Forelimb muscle (tissue), 1 donor: ENCODE results near the gene UQCC5. TPM values are rescaled to one million over a fixed set of nuclear protein-coding genes. Genes with fewer than 3 reads are reported as not detected.
"Not testable (repeated sequence)": the region's sequence is repeated elsewhere in the genome, so short reads cannot be mapped to it uniquely, and the experiment has no call there.

Experiments used
- DNase-seq: peaks from one replicate; pipeline ENCODE4 v3.0.0-alpha.2; 2013; ENCODE audit warnings: low read depth
- polyA plus RNA-seq: library from polyadenylated mRNA; unstranded; fragments of 120-200 nt; gene quantifications from one replicate; pipeline ENCODE4 v1.2.1, GENCODE V29; 2013; ENCODE audit not compliant: insufficient read length

UQCC5 gene
- polyA plus RNA-seq, 1 donor = 11.5 TPM

GRCh38 chr3:52522651-52523251 lies 13.7 kb upstream of the UQCC5 start:
- no peak for DNase-seq

- DNase-seq = no peak
Measured at GRCh38 chr3:52523386-52524257, 12.8 kb upstream of the UQCC5 start.

GRCh38 chr3:52524258-52524751 lies 12.1 kb upstream of the UQCC5 start:
- DNase-seq = no peak

DNA sequence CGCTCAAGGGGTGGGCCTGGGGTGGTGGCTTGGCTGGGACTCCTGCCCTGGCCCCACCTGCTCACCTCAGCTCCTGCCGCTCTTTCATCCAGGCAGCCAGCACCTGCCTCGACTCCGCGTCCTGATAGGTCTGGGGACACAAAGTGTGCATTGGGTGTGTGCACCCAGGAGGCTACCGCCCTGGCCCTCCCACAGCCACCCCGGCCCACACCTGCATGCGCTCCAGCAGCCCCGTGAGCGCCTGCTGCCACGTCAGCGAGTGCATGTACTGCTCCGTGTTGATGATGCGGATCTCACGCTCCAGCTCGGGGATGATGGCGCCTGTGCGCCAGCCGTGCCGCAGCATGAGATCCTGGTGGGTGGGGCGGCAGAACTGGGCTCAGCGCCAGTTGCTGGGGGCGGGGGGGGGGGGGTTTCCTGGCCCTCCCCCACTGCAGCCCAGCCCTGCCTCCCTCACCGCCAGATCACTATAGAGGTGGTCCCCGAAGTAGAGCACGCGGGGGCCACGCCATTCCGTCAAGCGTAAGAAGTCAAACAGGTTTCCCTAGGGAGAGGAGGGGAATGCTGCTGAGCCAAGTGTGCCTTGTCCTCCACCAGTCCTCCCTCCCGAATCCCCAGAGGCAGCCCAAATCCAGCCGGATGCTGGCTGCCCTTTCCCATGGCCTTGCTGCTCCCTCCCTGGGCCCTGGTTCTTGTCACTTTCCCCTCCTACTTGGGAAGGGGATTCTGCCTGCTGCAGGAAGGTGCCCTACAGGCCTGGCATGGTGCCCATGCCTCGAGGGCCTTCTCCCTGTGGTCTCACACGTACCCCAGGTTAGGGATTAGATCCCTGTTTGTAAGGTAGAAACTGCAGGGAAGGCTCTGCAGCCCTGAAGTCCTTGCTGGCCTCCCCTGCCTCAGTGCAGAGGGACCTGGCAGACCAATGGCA lies 11.4 kb upstream of the UQCC5 start:
- no peak for DNase-seq

DNA sequence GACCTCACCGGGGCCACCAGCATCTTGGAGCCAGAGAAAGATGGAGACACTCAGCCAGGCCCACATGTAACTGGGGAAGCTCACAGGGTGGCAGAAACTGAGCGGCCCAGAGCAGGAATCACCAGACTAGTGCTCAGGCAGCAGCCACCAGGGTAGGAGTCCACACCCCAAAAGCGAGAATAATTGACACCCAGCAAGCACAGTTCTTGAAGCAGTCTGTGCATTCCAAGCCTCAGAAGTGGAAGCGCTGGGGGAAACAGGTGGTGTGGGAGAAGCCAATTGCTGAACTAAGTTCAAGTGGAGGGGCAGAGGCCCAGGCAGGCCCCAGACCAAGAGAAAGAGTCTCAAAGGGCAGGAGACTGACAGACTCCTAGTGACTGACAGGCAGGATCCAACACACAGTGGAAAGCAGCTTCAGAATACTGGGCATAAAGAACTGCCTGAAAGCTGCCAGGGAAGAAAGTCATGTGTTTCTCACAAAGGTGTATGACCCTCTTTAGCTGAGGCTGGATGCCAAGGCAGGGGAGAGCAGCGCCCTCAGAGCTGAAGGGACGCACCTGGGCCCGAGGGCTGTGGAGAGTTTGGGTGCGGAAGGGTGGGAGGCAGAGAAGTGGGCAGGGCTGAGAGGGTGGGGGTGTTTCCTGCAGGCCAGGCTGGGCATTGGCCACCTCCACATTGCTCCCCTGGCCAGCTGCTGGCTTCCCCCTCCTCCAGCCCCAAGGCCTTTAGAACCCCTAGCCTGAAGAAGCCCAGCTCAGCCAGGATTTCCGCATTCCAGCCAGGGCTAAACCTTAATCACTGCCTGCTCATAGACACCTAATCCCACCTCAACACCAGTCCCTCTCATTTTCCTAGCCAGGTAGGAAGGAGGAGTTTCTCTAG lies 10.5 kb upstream of the UQCC5 start:
- DNase-seq = no peak

DNA sequence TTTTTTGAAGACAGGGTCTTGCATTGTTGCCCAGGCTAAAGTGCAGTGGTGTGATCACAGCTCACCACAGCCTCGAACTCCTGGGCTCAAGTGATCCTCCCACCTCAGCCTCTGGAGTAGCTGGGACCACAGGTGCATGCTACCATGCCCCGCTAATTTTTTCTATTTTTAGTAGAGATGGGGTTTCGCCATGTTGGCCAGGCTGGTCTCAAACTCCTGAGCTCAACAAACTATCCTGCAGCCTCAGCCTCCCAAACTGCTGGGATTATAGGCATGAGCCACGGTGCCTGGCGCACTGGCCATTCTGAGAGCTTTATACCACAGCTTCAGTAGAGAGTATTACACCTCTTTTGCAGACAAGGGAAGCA lies 9.8 kb upstream of the UQCC5 start:
- not testable (repeated sequence) for DNase-seq

DNA sequence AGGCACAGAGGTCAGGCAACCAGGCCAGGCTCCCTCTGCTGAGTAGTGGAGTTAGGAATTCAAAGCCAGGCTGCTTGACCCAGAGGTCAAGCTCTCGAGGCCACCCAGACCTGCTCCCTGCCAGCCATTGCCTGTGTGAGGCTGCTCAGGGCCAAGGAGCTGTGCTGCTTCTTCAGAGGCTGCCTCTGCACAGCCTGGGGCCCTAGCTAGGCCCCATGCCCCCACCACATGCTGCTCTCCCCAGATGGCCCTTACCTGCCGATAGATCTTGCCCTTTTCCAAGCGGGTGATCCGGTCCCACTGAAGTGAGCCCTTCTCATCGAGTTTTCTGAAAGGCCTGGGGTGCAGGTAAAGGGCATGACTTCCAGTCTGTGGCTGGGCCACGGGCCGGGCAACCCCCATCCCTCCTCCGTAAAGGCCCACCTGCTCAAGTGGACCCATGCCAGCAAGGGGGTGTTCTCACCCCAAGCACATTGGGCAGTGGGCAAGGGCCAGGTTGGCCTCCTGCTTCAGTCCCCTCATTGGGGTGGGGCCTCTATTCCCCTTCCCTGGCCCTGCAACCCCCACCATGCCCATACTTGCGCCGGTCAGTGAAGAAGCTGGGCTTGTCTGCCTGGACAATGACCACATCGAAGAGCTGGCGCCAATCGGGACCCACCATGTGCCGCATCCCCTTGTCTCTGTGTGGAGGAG lies 9.2 kb upstream of the UQCC5 start:
- no peak for DNase-seq

DNA sequence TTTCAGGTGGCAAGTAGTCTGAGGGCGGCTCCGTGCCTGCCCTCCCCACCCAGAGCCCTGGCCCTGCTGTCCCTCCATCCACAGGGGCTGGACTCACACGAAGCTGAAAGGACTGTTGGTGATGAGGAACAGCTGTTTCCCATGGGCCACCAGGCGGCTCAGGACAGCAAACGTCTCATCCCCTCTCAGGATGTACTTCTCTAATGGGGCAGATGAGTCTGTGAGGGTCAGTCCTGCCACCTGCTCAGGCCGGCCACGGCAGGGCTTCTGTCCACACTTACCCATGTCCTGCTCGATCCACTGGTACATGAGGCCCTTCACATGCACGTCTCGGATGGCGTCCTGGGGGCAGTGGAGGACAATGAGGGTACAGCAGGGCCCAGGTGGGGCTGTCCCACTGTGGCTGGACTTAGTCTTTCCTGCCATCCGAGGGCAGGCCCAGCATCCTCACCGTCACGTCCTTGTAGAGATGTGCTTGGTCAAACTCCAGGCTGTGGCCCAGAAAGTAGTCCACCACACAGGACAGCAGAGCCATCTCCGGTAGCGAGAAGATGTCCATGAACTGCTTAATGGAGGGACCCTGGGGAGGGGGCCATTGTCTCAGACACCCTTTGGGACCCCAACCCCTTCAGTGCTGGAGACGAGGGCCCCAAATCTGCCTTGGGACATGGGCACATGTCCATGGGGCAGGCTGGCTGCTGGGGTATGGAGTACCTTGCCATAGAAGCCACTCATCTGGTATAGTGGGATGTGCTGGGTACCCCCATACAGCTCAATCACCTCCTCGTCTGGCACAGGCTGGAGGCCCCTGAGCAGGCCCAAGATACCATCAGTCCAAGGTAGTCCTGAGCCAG lies 8.4 kb upstream of the UQCC5 start:
- DNase-seq = no peak

DNA sequence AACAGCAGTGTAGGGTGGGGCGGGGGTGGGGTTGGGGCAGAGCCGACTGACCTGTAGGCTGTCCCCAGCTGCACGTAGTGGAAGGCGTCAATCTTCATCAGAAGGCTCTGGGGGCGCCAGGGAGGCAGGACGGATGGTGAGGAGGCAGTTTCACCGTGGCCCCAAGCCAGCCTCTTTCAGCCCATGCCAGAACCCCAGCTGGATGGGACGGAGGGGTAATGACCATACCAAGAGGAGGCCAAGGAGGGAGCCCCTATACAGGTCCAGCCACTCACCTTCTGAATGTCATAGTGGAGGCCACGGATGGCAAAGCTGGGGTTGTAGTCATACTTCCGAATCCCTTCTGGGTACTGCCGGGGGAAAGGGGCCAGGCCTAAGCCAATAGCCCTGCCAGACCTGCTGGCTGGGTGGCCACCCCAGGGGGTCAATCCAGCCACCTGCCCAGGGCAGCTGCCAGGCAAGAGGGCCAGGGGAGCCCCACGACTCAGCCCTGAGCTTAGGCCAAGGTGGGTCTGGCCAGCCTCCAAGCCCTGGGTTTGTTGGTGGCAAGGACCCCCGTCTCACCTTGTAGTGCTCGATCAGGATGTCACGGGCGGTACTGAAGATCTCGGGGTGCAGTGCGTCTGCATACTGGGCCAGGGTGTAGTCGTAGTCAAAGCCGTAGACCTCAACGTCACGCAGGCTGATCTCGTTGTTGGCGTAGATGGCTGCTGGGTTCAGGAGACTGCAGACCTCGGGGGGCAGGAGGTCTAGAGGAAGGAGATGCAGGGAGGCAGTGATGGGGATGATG lies 7.6 kb upstream of the UQCC5 start:
- no peak for DNase-seq

DNA sequence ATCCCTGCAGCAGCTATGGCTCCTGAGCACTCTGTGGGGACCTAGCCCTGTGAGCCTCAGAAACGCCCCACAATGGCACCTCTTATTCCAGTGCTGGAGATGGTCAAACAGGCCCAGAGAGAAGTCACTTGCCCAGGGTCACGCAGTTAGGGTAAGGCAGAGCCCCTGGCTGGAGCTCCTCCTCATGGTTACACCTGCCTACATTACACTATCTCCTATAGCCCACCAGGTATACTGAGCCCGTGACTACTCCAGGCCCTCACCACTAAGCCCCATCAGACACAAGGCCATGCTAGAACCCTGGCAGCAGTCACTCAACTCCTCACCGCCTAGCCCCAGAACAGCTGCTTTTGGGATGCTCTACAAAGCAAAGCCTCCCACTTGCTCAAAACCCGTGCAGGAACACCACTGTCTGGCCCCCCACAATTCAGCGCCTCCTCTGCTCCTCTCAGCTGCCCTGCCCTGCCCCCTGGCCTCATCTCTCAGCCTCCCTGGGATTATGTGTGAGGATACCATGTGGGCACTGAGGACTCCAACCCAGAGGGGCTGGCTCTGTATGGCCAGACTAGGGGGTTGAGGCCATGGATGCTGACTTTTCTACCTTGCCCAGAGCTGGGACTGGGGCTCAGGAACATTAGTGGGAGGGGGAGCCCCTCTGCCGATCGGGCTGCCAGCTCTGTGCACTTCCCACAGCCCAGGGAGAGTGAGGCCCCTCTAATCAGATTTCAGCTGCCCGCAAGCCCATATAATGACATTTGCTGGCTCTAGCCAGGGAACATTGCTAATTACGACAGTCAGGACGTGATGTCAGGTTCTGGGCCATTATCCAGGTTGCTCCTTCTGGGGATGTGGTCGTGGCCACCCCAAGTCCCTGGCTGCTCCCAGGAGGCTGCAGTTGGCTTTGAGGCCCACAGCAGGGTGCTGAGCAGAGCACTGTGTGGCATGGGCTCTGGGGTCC lies 6.8 kb upstream of the UQCC5 start:
- no peak for DNase-seq

- DNase-seq = no peak
Measured at GRCh38 chr3:52530918-52531826, 5.2 kb upstream of the UQCC5 start.

DNA sequence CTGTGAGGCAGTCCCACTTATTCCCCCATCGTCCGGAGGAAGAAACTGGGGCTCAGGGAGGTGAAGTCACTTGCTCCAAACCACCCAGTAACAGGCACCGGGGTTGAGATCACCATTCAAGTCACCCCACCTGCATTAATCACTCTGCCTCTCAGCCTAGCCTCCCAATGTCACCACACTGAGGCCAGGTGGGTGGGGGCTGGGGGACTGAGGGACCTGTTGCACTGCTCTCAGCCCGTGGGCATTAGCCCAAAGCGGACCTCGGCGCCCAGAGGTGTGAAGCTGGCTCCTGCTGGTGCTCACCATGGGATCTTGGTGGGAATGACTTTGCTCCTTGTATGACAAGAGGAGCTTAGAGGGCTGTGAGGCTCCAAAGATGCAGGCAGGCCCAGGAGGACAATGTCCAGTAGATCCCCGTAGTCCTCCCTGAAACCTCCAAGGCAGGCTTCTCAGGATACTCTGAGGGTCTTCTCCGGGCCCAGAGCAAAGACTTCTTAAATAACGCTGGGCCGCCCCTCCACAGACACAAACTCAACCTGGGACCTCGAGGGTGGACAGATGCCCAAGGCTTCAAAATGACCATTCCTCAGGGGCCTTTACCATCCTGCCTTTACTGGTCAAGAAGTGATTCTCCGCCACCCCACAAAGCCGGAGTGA lies 4.4 kb upstream of the UQCC5 start:
- DNase-seq = no peak

GRCh38 chr3:52532517-52532837 lies 3.9 kb upstream of the UQCC5 start:
- no peak for DNase-seq

DNA sequence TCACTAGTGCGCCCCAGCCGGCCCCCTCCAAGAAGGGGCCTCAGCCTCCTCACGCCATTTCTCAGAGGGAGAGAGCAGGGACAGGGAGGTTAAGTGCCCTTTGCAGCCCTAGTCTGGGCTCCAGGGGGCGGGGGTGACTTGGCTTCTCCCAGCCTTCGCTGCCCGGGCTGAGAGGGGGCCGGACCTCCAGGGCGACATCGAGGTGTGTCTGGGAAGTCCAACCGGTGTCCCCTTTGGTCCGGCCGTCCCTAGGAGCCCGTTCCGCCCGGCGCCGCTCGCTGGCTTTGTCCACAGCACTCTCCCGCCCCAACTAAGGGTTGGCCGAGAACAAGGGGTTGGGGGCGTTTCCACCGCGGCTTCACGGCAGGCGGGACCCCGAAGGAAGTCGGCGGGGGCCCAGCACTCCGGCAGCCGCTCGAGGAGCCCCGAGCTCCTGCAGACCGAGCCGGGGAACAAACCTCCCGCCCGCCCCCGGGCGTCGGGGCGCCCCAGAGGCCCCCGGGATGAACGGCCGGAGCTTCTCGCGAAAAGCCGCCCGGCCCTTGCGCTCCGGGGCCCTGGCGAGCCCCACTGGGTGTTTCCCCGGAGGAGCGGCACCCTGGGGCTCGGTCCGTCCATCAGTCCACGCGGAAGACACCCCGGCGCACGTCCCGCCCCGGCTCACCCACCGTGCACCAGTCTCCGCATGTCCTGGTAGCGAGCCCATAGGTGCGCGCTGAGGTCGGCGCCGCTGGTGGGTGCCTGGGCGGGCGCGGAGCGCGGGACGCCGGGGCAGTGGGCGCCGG lies 3.4 kb upstream of the UQCC5 start:
- no peak for DNase-seq

DNA sequence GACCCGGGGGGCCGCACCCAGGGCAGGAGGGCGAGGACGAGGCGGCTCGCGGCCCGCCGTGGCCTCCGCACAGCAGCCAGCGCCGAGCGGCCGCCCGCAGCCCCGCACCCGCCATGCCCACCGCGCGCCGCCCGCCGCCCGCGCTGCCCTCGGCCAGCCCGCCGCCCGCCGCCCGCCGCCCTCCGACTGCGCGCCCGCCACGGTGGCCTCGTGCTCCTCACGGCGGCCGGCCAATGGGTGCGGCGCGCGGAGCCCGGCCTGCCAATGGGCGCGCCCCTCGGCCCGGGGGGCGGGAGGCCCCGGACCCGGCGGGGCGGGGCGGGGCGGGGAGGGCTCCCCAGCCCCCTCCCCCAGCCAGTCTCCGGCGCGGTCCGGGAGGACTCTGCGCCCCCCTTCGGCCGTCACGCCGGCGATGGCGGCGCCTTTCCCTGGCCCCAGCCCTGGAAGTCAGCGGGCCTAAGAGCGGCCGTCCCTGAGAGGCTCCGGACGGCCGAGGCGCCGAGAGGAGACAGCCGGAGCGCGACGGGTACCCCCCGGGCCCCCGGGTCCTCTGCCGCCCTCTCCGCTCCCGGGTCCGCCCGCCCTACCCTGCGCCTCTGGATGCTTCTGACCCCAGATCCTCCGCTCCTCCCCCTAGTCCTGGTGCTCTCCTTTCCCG lies 2.7 kb upstream of the UQCC5 start, which contains the start of gene NT5DC2:
NT5DC2 (minus strand) TSS at position 235 of the 658 bp plus-strand sequence; CDS start at position 115, 120 bp downstream.
- no peak for DNase-seq
